ENCODE measurements around the gene EBF3. TPM values are rescaled to one million over a fixed set of nuclear protein-coding genes. Genes with fewer than 3 reads are reported as not detected.

Gene EBF3
- total RNA-seq, 1 experiment from 2014 or later, result 0.12 TPM

DNA sequence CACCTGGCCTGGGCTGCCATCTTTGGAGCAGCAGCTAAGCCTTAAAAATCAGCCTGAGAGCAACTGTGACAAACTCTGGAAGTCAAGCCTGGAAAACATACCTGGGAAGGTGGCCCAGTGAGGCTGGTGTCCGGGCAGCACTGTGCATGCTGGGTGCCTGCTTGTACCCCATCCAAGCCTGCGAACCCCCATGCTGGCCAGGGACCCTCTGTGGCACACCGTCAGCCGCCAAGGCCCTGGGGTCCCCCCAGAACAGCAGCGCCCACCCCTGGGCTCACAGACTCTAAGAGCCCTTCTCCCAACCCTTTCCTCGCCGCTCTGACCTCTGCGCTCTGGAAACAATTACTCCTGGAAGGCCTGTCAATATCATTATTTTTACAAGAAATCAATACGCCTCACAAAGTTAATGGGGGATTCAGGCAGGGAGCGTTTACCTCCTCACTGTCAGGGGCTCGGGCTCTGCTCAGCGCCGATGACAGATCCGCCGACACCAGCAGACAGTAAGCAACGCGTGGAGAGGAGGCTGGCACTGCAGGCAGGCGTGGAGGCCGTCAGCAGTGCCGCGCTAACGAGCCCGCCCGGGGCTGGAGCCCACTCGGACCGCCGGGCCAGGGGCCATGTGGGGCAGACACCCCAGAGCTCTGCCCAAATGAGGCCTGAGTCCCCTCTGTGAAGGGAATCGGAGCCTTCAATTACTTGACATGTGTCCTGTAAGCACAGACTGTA, 54.4 kb downstream of the EBF3 start:
- Histone ChIP-seq H3K79me2 (ENCODE audit: insufficient read depth, low read length) (no peaks in the 10 kb centered on the region), H3K4me3 (replicated peaks in 1 of 2; ENCODE audit: low read depth in 1 of 2, low read length in 2 of 2) (no peak overlapping the region), H4K20me1 (ENCODE audit: insufficient read depth) (no peaks in the 10 kb centered on the region), H3K4me2 (ENCODE audit: low read length) (no peak overlapping the region), H2AFZ (ENCODE audit: low read depth, low read length, poor library complexity, severe bottlenecking) (no peak overlapping the region), H3K36me3 (ENCODE audit: control insufficient read depth in 1 of 2, insufficient read depth in 2 of 2, low read length in 2 of 2) (no peaks in the 10 kb centered on the region), H3K27me3 (ENCODE audit: insufficient read depth, low read length) (no peaks in the 10 kb centered on the region), H3K9ac (ENCODE audit: low read length) (no peak overlapping the region), H3K4me1 (ENCODE audit: control insufficient read depth in 1 of 2, insufficient read depth in 2 of 2, low read length in 2 of 2) (no peaks in the 10 kb centered on the region), H3K9me2 (ENCODE audit: insufficient read depth) (no peaks in the 10 kb centered on the region), H3K9me3 (ENCODE audit: control insufficient read depth in 1 of 2, insufficient read depth in 1 of 2, low read depth in 1 of 2, low read length in 2 of 2) (no peaks in the 10 kb centered on the region), H3K27ac (ENCODE audit: low read depth, low read length) (no peak overlapping the region)
- RAD21 ChIA-PET (ENCODE audit: low non-redundant PET in 1 of 2, low total read pairs in 2 of 2, uncharacterized antibody in 2 of 2, unreplicated experiment in 2 of 2), result no interaction called here
- CTCF ChIA-PET, result no interaction called here
- BruUV-seq (replicated peaks), result no TSS peak
- POLR2A ChIA-PET, result no interaction called here
- intact Hi-C loops (cut with micrococcal nuclease), result no loop called here
- ATAC-seq, result no peak
- TF ChIP-seq FOSL1 (IDR thresholded peaks at IDR 0.05; ENCODE audit: low read depth) (no peak), YY1 (IDR thresholded peaks at IDR 0.05; ENCODE audit: extremely low read depth, insufficient replicate concordance, low read depth, low read length) (no peak), ZNF274 (IDR thresholded peaks at IDR 0.05; ENCODE audit: low read depth, low read length) (no peak), ELF1 (IDR thresholded peaks at IDR 0.05; ENCODE audit: borderline replicate concordance, low read depth) (no peak), EGR1 (IDR thresholded peaks at IDR 0.05; ENCODE audit: low read depth) (no peak), POLR2A (IDR thresholded peaks at IDR 0.05; ENCODE audit: borderline replicate concordance, extremely low read depth, insufficient read depth, insufficient read length) (no peak), SRF (IDR thresholded peaks at IDR 0.05; ENCODE audit: low read depth) (no peak), EZH2phosphoT487 (IDR thresholded peaks at IDR 0.05; ENCODE audit: borderline replicate concordance) (no peak), CBX3 (IDR thresholded peaks at IDR 0.05; ENCODE audit: low read depth) (no peak), SP1 (IDR thresholded peaks at IDR 0.05; ENCODE audit: low read depth) (no peak), SIN3A (IDR thresholded peaks at IDR 0.05; ENCODE audit: low read depth) (no peak), JUND (IDR thresholded peaks at IDR 0.05) (no peak), RAD21 (IDR thresholded peaks at IDR 0.05; ENCODE audit: low read depth) (no peak)
- TF ChIP-seq, protein P1, sequence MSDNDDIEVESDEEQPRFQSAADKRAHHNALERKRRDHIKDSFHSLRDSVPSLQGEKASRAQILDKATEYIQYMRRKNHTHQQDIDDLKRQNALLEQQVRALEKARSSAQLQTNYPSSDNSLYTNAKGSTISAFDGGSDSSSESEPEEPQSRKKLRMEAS (IDR thresholded peaks at IDR 0.05), result no peak
- TF ChIP-seq, protein P2, sequence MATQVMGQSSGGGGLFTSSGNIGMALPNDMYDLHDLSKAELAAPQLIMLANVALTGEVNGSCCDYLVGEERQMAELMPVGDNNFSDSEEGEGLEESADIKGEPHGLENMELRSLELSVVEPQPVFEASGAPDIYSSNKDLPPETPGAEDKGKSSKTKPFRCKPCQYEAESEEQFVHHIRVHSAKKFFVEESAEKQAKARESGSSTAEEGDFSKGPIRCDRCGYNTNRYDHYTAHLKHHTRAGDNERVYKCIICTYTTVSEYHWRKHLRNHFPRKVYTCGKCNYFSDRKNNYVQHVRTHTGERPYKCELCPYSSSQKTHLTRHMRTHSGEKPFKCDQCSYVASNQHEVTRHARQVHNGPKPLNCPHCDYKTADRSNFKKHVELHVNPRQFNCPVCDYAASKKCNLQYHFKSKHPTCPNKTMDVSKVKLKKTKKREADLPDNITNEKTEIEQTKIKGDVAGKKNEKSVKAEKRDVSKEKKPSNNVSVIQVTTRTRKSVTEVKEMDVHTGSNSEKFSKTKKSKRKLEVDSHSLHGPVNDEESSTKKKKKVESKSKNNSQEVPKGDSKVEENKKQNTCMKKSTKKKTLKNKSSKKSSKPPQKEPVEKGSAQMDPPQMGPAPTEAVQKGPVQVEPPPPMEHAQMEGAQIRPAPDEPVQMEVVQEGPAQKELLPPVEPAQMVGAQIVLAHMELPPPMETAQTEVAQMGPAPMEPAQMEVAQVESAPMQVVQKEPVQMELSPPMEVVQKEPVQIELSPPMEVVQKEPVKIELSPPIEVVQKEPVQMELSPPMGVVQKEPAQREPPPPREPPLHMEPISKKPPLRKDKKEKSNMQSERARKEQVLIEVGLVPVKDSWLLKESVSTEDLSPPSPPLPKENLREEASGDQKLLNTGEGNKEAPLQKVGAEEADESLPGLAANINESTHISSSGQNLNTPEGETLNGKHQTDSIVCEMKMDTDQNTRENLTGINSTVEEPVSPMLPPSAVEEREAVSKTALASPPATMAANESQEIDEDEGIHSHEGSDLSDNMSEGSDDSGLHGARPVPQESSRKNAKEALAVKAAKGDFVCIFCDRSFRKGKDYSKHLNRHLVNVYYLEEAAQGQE (IDR thresholded peaks at IDR 0.05; ENCODE audit: low read depth), result no peak
- TF ChIP-seq, protein P3, sequence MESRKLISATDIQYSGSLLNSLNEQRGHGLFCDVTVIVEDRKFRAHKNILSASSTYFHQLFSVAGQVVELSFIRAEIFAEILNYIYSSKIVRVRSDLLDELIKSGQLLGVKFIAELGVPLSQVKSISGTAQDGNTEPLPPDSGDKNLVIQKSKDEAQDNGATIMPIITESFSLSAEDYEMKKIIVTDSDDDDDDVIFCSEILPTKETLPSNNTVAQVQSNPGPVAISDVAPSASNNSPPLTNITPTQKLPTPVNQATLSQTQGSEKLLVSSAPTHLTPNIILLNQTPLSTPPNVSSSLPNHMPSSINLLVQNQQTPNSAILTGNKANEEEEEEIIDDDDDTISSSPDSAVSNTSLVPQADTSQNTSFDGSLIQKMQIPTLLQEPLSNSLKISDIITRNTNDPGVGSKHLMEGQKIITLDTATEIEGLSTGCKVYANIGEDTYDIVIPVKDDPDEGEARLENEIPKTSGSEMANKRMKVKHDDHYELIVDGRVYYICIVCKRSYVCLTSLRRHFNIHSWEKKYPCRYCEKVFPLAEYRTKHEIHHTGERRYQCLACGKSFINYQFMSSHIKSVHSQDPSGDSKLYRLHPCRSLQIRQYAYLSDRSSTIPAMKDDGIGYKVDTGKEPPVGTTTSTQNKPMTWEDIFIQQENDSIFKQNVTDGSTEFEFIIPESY (IDR thresholded peaks at IDR 0.05; ENCODE audit: extremely low read depth, insufficient replicate concordance, low read length), result no peak
- TF ChIP-seq, protein P4, sequence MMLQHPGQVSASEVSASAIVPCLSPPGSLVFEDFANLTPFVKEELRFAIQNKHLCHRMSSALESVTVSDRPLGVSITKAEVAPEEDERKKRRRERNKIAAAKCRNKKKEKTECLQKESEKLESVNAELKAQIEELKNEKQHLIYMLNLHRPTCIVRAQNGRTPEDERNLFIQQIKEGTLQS (IDR thresholded peaks at IDR 0.05), result no peak
- DNase-seq (ENCODE audit: low read depth, low spot score), result no peak

All from HCT116 (cell line).